ENCODE measurements around the gene RBM34.

- no peak for TF ChIP-seq EZH2 (IDR thresholded peaks at IDR 0.05; ENCODE audit: low read length, missing control alignments)
- no peak for TF ChIP-seq CTCF (conservative IDR thresholded peaks at IDR 0.05 in 1 of 2, IDR thresholded peaks at IDR 0.05 in 1 of 2; ENCODE audit: low read depth in 1 of 2, low read length in 2 of 2)
Observed at GRCh38 chr1:235102259-235102582, 58.8 kb downstream of the RBM34 start.
